T-helper 22 cell (primary cell): ENCODE results near the gene CHPF.

ENCODE experiments used
- DNase-seq: peaks from one replicate; pipeline ENCODE4 v3.0.0-alpha.2; 2020; ENCODE audit warnings: low read depth

CHPF gene

GRCh38 chr2:219567131-219567530 is 23.5 kb upstream of the CHPF start:
- no peak for DNase-seq

- DNase-seq = no peak
Measured at GRCh38 chr2:219566640-219567039, 23.0 kb upstream of the CHPF start.

DNA sequence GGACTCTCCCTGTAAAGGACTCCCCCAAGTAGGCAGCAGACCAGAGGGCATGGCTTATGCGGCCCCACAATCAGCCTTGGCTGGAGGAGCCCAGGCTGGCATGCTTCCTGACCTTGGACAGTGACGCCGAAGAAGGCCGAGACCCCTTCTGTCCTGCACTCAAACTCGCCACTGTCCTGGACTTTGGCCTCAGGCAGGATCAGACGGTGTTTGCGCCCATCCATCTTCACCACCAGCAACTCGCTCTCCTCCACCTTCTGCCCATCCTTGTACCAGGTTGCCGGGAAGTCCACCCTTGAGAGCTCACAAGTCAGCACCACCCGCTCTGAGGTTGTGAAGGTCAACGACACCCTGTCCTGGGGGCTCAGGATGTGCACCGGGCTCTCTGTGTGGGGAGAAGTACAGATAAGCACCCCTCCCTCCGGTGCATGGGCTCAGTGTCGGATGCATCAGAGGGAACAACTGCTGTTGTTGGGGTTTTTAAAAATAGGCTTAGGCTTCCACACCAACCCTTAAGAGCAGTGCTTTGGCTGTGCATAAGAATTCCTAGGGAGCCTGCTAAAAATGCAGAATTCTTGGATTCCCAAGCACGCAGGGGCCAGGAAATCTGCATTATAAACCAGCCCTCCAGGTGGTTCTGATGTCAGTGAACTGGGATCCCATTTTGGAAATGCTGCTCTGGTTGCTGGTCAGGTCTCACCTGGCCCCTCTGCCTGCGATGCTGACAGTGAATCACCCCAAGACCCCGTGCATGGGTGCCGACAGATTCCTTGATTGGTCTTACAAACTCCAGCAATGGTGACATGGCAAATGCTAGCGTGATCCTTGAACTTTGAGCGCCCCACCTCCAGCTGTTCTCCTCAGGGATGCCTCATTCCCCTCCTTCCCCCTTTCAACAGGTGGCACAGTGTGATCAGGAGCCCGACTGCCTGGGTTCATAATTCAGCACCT is 21.8 kb upstream of the CHPF start:
- DNase-seq = no peak

GRCh38 chr2:219563271-219563928 is 19.8 kb upstream of the CHPF start:
- no peak for DNase-seq

DNA sequence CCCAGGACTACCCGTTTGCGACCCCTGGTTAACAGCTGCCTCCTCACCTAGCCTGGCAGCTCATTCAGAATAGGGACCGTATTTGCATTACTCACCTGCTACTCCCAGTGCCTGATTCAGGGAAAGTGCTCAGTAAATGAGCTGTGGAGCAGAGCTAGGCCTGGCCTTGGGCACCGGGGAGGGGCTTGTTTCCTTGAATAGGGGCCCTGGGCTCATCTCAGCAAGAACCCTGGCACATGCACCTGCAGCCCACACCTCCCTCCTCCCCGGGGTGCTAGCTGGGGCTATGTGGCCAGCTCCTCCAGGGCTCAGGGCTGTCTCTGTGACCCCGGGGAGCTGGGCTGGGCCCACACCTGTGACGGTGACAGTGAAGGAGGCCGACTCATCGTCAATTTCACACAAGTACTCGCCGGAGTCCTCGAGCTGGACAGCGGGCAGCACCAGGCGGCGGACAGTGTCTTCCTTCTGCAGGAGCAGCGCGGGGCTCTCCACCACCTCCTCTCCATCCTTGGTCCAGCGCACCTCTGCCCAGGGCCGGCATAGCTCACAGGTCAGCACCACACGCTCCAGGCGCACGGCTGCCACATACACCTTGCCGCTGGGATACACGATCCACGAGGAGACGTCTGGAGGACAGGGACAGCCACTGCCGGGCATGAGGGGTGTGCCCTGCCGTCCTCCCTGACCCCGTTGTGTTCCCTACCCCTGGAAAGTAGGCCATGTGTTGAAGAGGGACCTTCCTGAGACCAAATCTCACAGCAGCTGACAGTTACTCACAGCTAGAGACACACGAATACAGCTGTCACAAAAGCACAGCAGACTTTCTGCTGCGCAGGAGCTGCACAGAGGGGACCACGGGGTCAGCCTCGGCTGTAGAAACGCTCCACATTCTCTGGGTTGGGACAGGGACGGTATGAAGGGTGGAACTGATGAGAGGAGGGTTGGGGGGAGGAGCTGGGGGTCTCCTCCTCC is 18.7 kb upstream of the CHPF start:
- DNase-seq = no peak

DNA sequence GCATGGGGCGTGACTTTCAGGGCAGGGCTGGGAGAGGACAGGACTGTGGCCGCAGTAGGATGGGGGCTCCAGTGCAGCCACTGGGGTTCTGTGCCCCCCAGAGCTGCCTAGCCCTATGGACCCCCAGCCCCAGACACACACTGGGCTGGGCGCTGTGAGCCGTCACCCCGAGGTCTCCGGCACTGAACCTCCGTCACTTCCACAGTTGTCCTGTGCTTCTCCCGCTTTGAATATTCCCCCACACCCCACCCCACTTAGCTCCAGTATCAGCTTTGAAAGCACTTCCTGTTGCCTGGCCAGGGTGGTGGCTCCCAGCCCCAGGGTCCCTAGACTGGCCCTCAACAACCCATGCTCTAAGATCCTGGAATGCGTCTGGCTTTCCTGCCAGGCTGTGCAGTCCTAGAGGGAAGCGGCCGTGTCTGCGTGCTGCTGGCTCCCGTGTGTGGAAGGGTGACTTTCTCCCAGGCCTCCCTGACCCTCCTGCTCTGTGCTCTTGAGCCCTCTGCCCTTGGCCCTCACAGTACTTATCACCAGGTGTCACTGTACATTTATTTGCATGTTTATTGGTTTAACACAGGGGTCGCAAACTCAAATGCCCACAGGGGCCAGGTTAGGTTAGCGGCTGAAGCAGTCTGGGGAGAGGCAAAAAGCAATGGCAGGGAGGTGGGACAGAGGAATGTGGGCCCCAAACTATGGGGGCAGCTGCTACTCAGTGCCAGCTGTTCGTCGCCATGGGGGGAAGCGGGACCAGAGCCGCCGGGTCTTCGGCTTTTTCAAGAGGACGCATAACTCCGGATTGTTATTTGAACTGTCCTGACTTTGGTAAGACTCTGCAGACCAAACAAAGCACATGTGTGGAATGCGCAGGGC is 17.8 kb upstream of the CHPF start:
- DNase-seq = no peak

DNA sequence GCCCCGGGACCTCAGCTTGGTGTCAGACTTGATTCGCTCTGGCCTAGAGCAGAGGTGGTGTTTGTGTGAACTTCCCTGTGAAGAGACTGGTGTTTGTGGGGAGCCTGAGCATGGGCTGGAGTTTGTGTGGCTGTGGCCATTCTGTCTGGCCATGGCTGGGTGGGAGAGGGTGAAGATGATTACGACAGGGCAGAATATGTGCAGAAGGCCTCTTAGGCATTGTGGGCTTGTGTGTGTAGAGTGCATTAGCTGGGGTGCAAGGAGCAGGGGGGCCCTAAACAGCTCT is 17.2 kb upstream of the CHPF start:
- no peak for DNase-seq

DNA sequence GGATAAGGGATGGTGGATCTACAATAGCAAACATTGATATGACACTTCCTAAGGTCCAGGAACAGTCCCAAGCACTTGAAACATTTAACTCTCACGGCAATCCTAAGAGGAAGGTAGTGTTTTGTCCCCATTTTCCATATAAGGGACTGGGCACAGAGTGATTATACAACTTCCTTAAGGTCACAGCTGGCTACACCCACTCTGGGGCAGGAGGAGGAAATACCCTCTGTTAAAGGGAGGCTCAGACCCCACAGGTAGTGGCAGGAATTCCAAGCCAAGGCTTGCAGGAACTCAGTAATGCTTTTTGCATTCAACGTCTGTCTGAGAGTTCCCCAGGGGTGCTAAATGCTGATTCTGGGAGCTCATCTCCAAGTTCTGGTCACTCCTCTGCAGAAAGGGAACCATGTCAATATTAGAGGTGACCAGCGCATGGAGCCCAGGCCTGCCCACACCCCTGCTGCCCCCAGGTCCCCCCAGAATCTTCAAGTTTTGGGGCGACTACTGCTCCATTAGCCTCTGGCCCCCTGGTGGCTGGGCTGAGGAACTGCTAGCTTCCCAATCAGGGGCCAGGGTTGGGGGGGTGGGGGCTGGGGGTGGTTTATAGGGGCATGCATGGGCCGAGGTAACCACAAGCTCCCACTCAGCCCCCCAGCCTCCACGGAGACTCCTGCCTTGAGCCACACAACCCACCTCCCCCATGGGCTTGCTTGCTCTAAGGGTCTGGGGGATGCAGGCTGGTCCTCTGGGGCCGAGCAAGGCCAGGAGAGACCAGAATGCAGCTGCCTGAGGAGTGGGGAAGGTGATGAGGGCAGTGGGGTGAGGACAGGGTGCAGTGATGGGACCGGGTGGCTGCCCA is 16.7 kb upstream of the CHPF start:
- DNase-seq = no peak

DNA sequence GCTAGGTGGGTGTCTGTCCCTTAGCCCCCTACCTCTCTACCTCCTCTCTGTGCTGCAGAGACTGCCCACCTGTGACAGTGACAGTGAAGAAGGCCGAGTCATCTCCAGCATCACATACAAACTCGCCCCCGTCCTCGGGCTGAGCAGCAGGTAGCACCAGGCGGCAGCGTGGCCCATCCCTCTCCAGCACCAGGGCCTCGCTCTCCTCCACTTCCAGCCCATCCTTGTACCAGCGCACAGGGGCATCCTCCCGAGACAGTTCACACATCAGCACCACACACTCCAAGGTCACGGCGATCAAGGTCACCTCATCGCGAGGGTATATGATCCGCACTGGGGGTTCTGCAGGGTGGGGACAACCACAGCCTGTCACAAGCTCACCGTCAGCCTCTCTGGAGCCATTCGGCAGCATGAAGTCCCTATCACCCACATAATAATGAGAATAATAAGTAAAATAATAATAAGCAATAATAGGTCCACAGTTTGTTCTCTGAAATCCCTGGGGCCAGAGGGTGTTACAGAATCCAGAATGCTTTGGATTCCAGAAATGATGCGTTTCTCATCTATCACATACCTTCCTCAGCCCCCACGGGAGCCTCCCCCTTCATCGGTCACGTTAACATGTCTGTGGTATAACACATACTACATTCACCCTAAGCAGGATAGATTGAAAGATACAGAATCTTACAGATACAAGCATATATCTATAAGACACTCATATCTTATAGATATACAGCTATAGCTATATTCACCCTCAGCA is 15.7 kb upstream of the CHPF start:
- no peak for DNase-seq

- DNase-seq = no peak
Measured at GRCh38 chr2:219557791-219558785, 14.5 kb upstream of the CHPF start.

GRCh38 chr2:219557320-219557719 is 13.7 kb upstream of the CHPF start:
- no peak for DNase-seq

- DNase-seq = no peak
Measured at GRCh38 chr2:219556413-219556812, 12.8 kb upstream of the CHPF start.

DNA sequence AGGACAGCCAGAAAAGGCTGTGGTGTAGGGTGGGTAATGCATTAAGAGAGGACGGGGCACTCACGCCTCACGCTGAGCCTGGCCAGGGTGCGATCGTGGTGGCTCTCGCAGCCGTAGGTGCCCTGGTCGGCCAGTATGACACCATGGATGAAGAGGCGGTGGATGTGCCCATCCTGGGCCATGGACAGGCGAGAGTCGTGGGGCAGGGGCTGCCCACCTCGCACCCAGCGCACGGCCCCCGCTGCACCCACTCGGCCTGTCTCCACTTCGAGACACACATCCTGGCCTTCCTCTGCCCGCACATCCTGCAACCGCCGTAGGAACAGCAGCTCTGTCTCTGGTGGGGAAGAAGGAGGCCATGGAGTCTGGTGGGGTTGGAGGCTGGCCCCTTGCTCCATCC is 12.3 kb upstream of the CHPF start:
- no peak for DNase-seq

GRCh38 chr2:219554350-219554749 is 10.7 kb upstream of the CHPF start:
- DNase-seq = no peak

- no peak for DNase-seq
Measured at GRCh38 chr2:219553463-219553963, 9.9 kb upstream of the CHPF start.

GRCh38 chr2:219553168-219553417 is 9.5 kb upstream of the CHPF start:
- DNase-seq = no peak

GRCh38 chr2:219552382-219553167 is 9.0 kb upstream of the CHPF start:
- DNase-seq = peak; percentile 55
